ENCODE measurements around the gene TRMT61B. TPM values are rescaled to one million over a fixed set of nuclear protein-coding genes. Genes with fewer than 3 reads are reported as not detected.

TRMT61B gene
- total and polyA plus RNA-seq, 2 donors (not counting 1 experiment from before 2014, with no cell fraction given), result 15.5 to 20.3 TPM

- TF ChIP-seq EZH2 (IDR thresholded peaks at IDR 0.05; ENCODE audit: borderline replicate concordance, insufficient read depth, low read depth, low read length, poor library complexity, severe bottlenecking) (no peak), CTCF (IDR thresholded peaks at IDR 0.05) (no peak)
- Histone ChIP-seq H3K36me3 (replicated peaks in 1 of 2; ENCODE audit: control extremely low read depth in 1 of 2, control insufficient read depth in 1 of 2, extremely low read depth in 1 of 2, insufficient read depth in 2 of 2, low read length in 1 of 2) (no peaks in the 10 kb centered on the region), H3K4me2 (replicated peaks; ENCODE audit: low read depth, low read length, poor library complexity, severe bottlenecking) (no peak overlapping the region), H3K4me1 (ENCODE audit: control insufficient read depth in 2 of 2, insufficient read depth in 2 of 2, low read length in 2 of 2) (no peaks in the 10 kb centered on the region), H3K27me3 (replicated peaks in 1 of 4; ENCODE audit: control extremely low read depth in 1 of 4, control insufficient read depth in 3 of 4, insufficient read depth in 4 of 4, low read length in 3 of 4) (no peaks in the 10 kb centered on the region), H3K4me3 (ENCODE audit: control extremely low read depth in 1 of 5, extremely low read depth in 1 of 5, insufficient read depth in 1 of 5, low read depth in 2 of 5, low read length in 4 of 5) (no peak overlapping the region), H2AFZ (ENCODE audit: insufficient read depth, low read depth, low read length, poor library complexity, severe bottlenecking) (no peak overlapping the region), H3K9me3 (ENCODE audit: control extremely low read depth in 1 of 3, control insufficient read depth in 2 of 3, insufficient read depth in 1 of 3, low read length in 2 of 3) (no peaks in the 10 kb centered on the region), H3K9ac (ENCODE audit: low read length) (no peak overlapping the region), H4K20me1 (ENCODE audit: control insufficient read depth, insufficient read depth, low read length, poor library complexity, severe bottlenecking) (no peaks in the 10 kb centered on the region), H3K27ac (ENCODE audit: low read length in 2 of 2) (no peak overlapping the region), H3K79me2 (ENCODE audit: control insufficient read depth, insufficient read depth, low read length) (no peaks in the 10 kb centered on the region)
- no peak for ATAC-seq (ENCODE audit: low read depth)
- POLR2A ChIA-PET, result no interaction called here
- peaks cover 3% of the 10 kb centered on the region for H3K4me1 Mint-ChIP-seq
- DNase-seq, result no peak
- H3K27me3 Mint-ChIP-seq, result no peaks in the 10 kb centered on the region
- no peak overlapping the region for H3K4me3 Mint-ChIP-seq
- H3K9me3 Mint-ChIP-seq (ENCODE audit: insufficient read depth), result no peaks in the 10 kb centered on the region
- H3K27ac Mint-ChIP-seq, result no peak overlapping the region
- 100% methylated on average over 1 of the region's 3 CpGs for WGBS (ENCODE audit: insufficient coverage)
- CTCF ChIA-PET, result interaction anchor here (1.2 kb wide), 1 partner anchor 223 kb away, joined by 4 read pairs; no protein-coding TSS in a partner anchor
- intact Hi-C loops (cut with micrococcal nuclease), result no loop called here
These were observed 52.1 kb downstream of the TRMT61B start for GRCh38 chr2:28818053-28818452.

- Histone ChIP-seq H2AFZ (ENCODE audit: insufficient read depth, low read depth, low read length, poor library complexity, severe bottlenecking) (peak within 1 kb of the TSS; percentile 87), H3K4me1 (ENCODE audit: control insufficient read depth in 2 of 2, insufficient read depth in 2 of 2, low read length in 2 of 2) (peaks cover 12 to 16% of the 10 kb centered on the region in 2 donors), H3K79me2 (ENCODE audit: control insufficient read depth, insufficient read depth, low read length) (no peaks in the 10 kb centered on the region), H3K27ac (ENCODE audit: low read length in 2 of 2) (no peak within 1 kb of the TSS), H3K36me3 (replicated peaks in 1 of 2; ENCODE audit: control extremely low read depth in 1 of 2, control insufficient read depth in 1 of 2, extremely low read depth in 1 of 2, insufficient read depth in 2 of 2, low read length in 1 of 2) (no peaks in the 10 kb centered on the region), H3K4me2 (replicated peaks; ENCODE audit: low read depth, low read length, poor library complexity, severe bottlenecking) (peak within 1 kb of the TSS; percentile 91), H3K27me3 (replicated peaks in 1 of 4; ENCODE audit: control extremely low read depth in 1 of 4, control insufficient read depth in 3 of 4, insufficient read depth in 4 of 4, low read length in 3 of 4) (peaks cover 0 to 7% (median 0%) of the 10 kb centered on the region in 4 experiments), H3K9me3 (ENCODE audit: control extremely low read depth in 1 of 3, control insufficient read depth in 2 of 3, insufficient read depth in 1 of 3, low read length in 2 of 3) (peaks cover 0 to 9% (median 0%) of the 10 kb centered on the region in 3 donors), H3K4me3 (ENCODE audit: control extremely low read depth in 1 of 5, extremely low read depth in 1 of 5, insufficient read depth in 1 of 5, low read depth in 2 of 5, low read length in 4 of 5) (peak within 1 kb of the TSS in 4 of 5 experiments; percentile 43 to 75 (median 56)), H4K20me1 (ENCODE audit: control insufficient read depth, insufficient read depth, low read length, poor library complexity, severe bottlenecking) (no peaks in the 10 kb centered on the region), H3K9ac (ENCODE audit: low read length) (peak within 1 kb of the TSS; percentile 73)
- ChIA-PET POLR2A (no interaction called here), CTCF (interaction anchor here (0.9 to 2.8 kb wide), 3 partner anchors 9 to 216 kb away, joined by 3 to 10 read pairs (median 5); no protein-coding TSS in a partner anchor)
- peak; percentile 81 for DNase-seq
- TF ChIP-seq EZH2 (IDR thresholded peaks at IDR 0.05; ENCODE audit: borderline replicate concordance, insufficient read depth, low read depth, low read length, poor library complexity, severe bottlenecking), result no peak
- TF ChIP-seq CTCF (IDR thresholded peaks at IDR 0.05), result no peak
- Mint-ChIP-seq H3K9me3 (ENCODE audit: insufficient read depth) (no peaks in the 10 kb centered on the region), H3K4me3 (peak within 1 kb of the TSS; percentile 86), H3K4me1 (peaks cover 14% of the 10 kb centered on the region), H3K27me3 (no peaks in the 10 kb centered on the region), H3K27ac (peak within 1 kb of the TSS; percentile 65)
- intact Hi-C loops (cut with micrococcal nuclease), result loop anchor here (2.0 to 5.0 kb wide), 4 partner anchors 58 to 244 kb away; partner anchors contain the start of genes PPP1CB and TRMT61B
- 8% methylated on average over 86 of the region's 97 CpGs for WGBS (ENCODE audit: insufficient coverage)
- ATAC-seq (ENCODE audit: low read depth), result peak; percentile 95
These were observed 59.5 kb downstream of the TRMT61B start, which contains the start of gene SPDYA for GRCh38 chr2:28810384-28811285. Gene SPDYA, plus strand, starts transcription at chr2:28810834. Its CDS starts 5,181 bp downstream, at chr2:28816015.
